Spleen (tissue), 11 donors: ENCODE data around the gene ENTPD2. TPM values are rescaled to one million over a fixed set of nuclear protein-coding genes. Genes with fewer than 3 reads are reported as not detected.
A peak's percentile ranks its signal among the peaks of the same experiment; 100 is the strongest.

Experiments
- DNase-seq: peaks from one replicate; pipeline ENCODE4 v3.0.0-alpha.2; 2020
- H3K27ac ChIP-seq, 8 donors: fragments of 200-600 bp; sonication (generic) in 7 of 8; 1 replicate in 4 of 8; 2 replicates in 4 of 8; pipeline versions ENCODE4 v1.5.0 to v1.8.0; 2016 to 2021; ENCODE audit warnings: inconsistent platforms in 4 of 8, mild to moderate bottlenecking in 4 of 8, moderate library complexity in 1 of 8
- H3K27me3 ChIP-seq, 7 donors: fragments of 200-600 bp; sonication (generic) in 6 of 7; replicated peaks in 1 of 7; 1 replicate in 4 of 7; 2 replicates in 3 of 7; pipeline versions ENCODE4 v1.5.0 to v1.8.0; 2016 to 2021; ENCODE audit warnings: inconsistent platforms in 3 of 7, mild to moderate bottlenecking in 1 of 7
- H3K36me3 ChIP-seq, 6 donors: fragments of 200-600 bp; sonication (generic) in 5 of 6; 1 replicate in 4 of 6; 2 replicates in 2 of 6; pipeline versions ENCODE4 v1.5.0 to v1.8.0; 2016 to 2021; ENCODE audit warnings: inconsistent platforms in 2 of 6
- H3K4me1 ChIP-seq, 6 donors: fragments of 200-600 bp; sonication (generic) in 5 of 6; 1 replicate in 3 of 6; 2 replicates in 3 of 6; pipeline versions ENCODE4 v1.5.0 to v1.8.0; 2016 to 2021; ENCODE audit warnings: inconsistent platforms in 3 of 6
- H3K4me3 ChIP-seq, 8 donors: fragments of 200-600 bp; sonication (generic) in 7 of 8; 1 replicate in 4 of 8; 2 replicates in 4 of 8; pipeline versions ENCODE4 v1.5.0 to v1.8.0; 2016 to 2021; ENCODE audit warnings: inconsistent platforms in 4 of 8, mild to moderate bottlenecking in 4 of 8, moderate library complexity in 2 of 8
- H3K9me3 ChIP-seq, 8 donors: fragments of 200-600 bp; sonication (generic) in 7 of 8; 1 replicate in 4 of 8; 2 replicates in 4 of 8; pipeline versions ENCODE4 v1.5.0 to v1.8.0; 2016 to 2021; ENCODE audit warnings: inconsistent platforms in 4 of 8
- CTCF ChIP-seq, 11 experiments: fragments of 200-600 bp in 7 of 11; fragments of 450-650 bp in 4 of 11; sonication (generic) in 4 of 11; IDR thresholded peaks in 8 of 11; conservative IDR thresholded peaks in 3 of 11; 1 replicate in 7 of 11; 2 replicates in 4 of 11; pipeline versions ENCODE4 v1.4.0 to v1.8.0; 2016 to 2021; ENCODE audit warnings: antibody characterized with exemption in 11 of 11, inconsistent platforms in 4 of 11, mild to moderate bottlenecking in 1 of 11
- POLR2A ChIP-seq, 3 donors: fragments of 450-650 bp; IDR thresholded peaks; one replicate each; pipeline ENCODE4 v1.5.1; 2017; ENCODE audit warnings: antibody characterized with exemption in 3 of 3, mild to moderate bottlenecking in 1 of 3
- POLR2AphosphoS5 ChIP-seq, 3 donors: sonication (generic); formaldehyde crosslinking; IDR thresholded peaks; one replicate each; pipeline ENCODE4 v1.5.1; 2017; ENCODE audit warnings: antibody characterized with exemption in 3 of 3
- WGBS, 5 donors: extraction: QIAGEN DNeasy Blood & Tissue Kit in 3 of 5; methylation state at CpG; one replicate each; pipeline versions ENCODE4 v1.1.5 to v1.1.7; 2013 to 2018; 5-methylcytosine and 5-hydroxymethylcytosine counted together
- intact Hi-C: fragments of 100-400 bp; cut with DNase I; formaldehyde crosslinking; loops from one replicate; pipeline ENCODE4 v1.15.0; 2023; ENCODE audit warnings: low total_unique reads
- polyA plus RNA-seq, 3 donors: library from polyadenylated mRNA; stranded (reverse); fragments of 200-250 nt; gene quantifications; one replicate each; pipeline ENCODE4 v1.2.1, GENCODE V29; 2013
- total RNA-seq, 7 donors: library from RNA; depleted of rRNA in 3 of 7; stranded (reverse); fragments of >200 nt in 3 of 7; fragmentation: NEBNext Ultra II Directional in 4 of 7; extraction: Animal tissue kit (Norgen Biotek cat#: 25700) in 4 of 7; gene quantifications; one replicate each; pipeline versions ENCODE4 v1.1.0 to v1.2.1, GENCODE V29; 2016 to 2021
- donor health status: healthy with polysubstance abuse.
- donor health status: DM: no; HTN: no; CAD: no; lungs with moderate emphysema.
- donor health status: DM: no; HTN: no; CAD: no.
- donor health status: Bipolar disorder and iron deficiency.
- donor health status: healthy.
- donor health status: DM: no; HTN: no; CAD: no.
- donor health status: DM: yes; HTN: yes; CAD: no.

The ENTPD2 gene
- total and polyA plus RNA-seq, 10 donors, result 0.11 to 0.58 (median 0.36) TPM; not detected in 6

- TF ChIP-seq POLR2A (IDR thresholded peaks at IDR 0.05) (no peak), POLR2AphosphoS5 (IDR thresholded peaks at IDR 0.05) (no peak), CTCF (IDR thresholded peaks at IDR 0.05 in 8 of 11, conservative IDR thresholded peaks at IDR 0.05 in 3 of 11) (no peak)
- no peaks in the 10 kb centered on the region for H3K9me3 ChIP-seq
- peak; percentile 76 for DNase-seq
- peak overlapping the region in 1 of 8 donors; percentile 86 for H3K4me3 ChIP-seq
- H3K27ac ChIP-seq, result peak overlapping the region in 3 of 8 donors; percentile 60 to 93 (median 66)
- peaks cover 35 to 91% (median 69%) of the 10 kb centered on the region in 6 donors for H3K4me1 ChIP-seq
- intact Hi-C loops, result no loop called here
- peaks cover 0 to 8% (median 0%) of the 10 kb centered on the region in 6 donors for H3K36me3 ChIP-seq
- WGBS, 5 donors, result 63 to 83% (median 80%) methylated on average over 1 to 2 of the region's 2 CpGs
- H3K27me3 ChIP-seq, result no peaks in the 10 kb centered on the region
Observed at GRCh38 chr9:137026384-137026783, 27.5 kb downstream of the ENTPD2 start.

- TF ChIP-seq CTCF (IDR thresholded peaks at IDR 0.05 in 8 of 11, conservative IDR thresholded peaks at IDR 0.05 in 3 of 11) (no peak), POLR2AphosphoS5 (IDR thresholded peaks at IDR 0.05) (peak in 1 of 3 donors; percentile 22), POLR2A (IDR thresholded peaks at IDR 0.05) (no peak)
- Histone ChIP-seq H3K4me1 (peaks cover 27 to 85% (median 61%) of the 10 kb centered on the region in 6 donors), H3K36me3 (peaks cover 0 to 16% (median 2%) of the 10 kb centered on the region in 6 donors), H3K27me3 (no peaks in the 10 kb centered on the region), H3K27ac (peak overlapping the region in 3 of 8 donors; percentile 8 to 93 (median 13)), H3K9me3 (no peaks in the 10 kb centered on the region), H3K4me3 (no peak overlapping the region)
- WGBS, 5 donors, result 58 to 83% (median 74%) methylated on average over 14 to 21 of the region's 21 CpGs
- intact Hi-C loops, result no loop called here
- peak; percentile 87 for DNase-seq
Observed at GRCh38 chr9:137025517-137025966, 28.3 kb downstream of the ENTPD2 start.

- intact Hi-C loops, result no loop called here
- Histone ChIP-seq H3K4me1 (peaks cover 9 to 66% (median 41%) of the 10 kb centered on the region in 6 donors), H3K36me3 (peaks cover 0 to 36% (median 3%) of the 10 kb centered on the region in 6 donors), H3K27ac (peak overlapping the region in 5 of 8 donors; percentile 39 to 60 (median 43)), H3K4me3 (no peak overlapping the region), H3K9me3 (no peaks in the 10 kb centered on the region), H3K27me3 (no peaks in the 10 kb centered on the region)
- DNase-seq, result no peak
- 74 to 98% (median 79%) methylated on average over 7 to 15 of the region's 15 CpGs for WGBS, 5 donors
- no peak for TF ChIP-seq CTCF (IDR thresholded peaks at IDR 0.05 in 8 of 11, conservative IDR thresholded peaks at IDR 0.05 in 3 of 11)
- no peak for TF ChIP-seq POLR2AphosphoS5 (IDR thresholded peaks at IDR 0.05)
- TF ChIP-seq POLR2A (IDR thresholded peaks at IDR 0.05), result no peak
Observed at GRCh38 chr9:137023583-137023991, 30.3 kb downstream of the ENTPD2 start.

- 64 to 88% (median 75%) methylated on average over 7 of the region's 7 CpGs for WGBS, 5 donors
Observed at GRCh38 chr9:137023157-137023556, 30.7 kb downstream of the ENTPD2 start.

More at GRCh38 chr9:137023157-137023556, 30.7 kb downstream of the ENTPD2 start:
- Histone ChIP-seq H3K4me1 (peaks cover 8 to 63% (median 38%) of the 10 kb centered on the region in 6 donors), H3K4me3 (no peak overlapping the region), H3K9me3 (no peaks in the 10 kb centered on the region), H3K27me3 (no peaks in the 10 kb centered on the region), H3K27ac (peak overlapping the region in 6 of 8 donors; percentile 31 to 60 (median 42)), H3K36me3 (peaks cover 0 to 38% (median 3%) of the 10 kb centered on the region in 6 donors)
- DNase-seq, result no peak
- TF ChIP-seq POLR2AphosphoS5 (IDR thresholded peaks at IDR 0.05) (no peak), POLR2A (IDR thresholded peaks at IDR 0.05) (no peak), CTCF (IDR thresholded peaks at IDR 0.05 in 8 of 11, conservative IDR thresholded peaks at IDR 0.05 in 3 of 11) (no peak)
- intact Hi-C loops, result no loop called here
